ACC112 (cell line): Measurements from ENCODE around the gene IL15RA.
"Not testable (repeated sequence)": the region's sequence is repeated elsewhere in the genome, so short reads cannot be mapped to it uniquely, and the experiment has no call there.

ENCODE experiments used
- H2AFZ ChIP-seq: fragments of 200-600 bp; sonication (generic); one replicate; pipeline ENCODE4 v1.6.0; 2017; ENCODE audit warnings: antibody characterized with exemption, low read length; ENCODE audit not compliant: unreplicated experiment
- H3K27ac ChIP-seq: fragments of 200-600 bp; sonication (generic); 2 replicates; pipeline ENCODE4 v1.5.1; 2014; ENCODE audit warnings: low read depth, mild to moderate bottlenecking, antibody characterized with exemption, low read length, moderate library complexity
- H3K27me3 ChIP-seq: fragments of 200-600 bp; sonication (generic); 2 replicates; pipeline ENCODE4 v1.6.1; 2014; ENCODE audit warnings: mild to moderate bottlenecking, antibody characterized with exemption, low read length, moderate library complexity, mixed read lengths; ENCODE audit not compliant: insufficient read depth
- H3K36me3 ChIP-seq: fragments of 200-600 bp; sonication (generic); 2 replicates; pipeline ENCODE4 v1.6.1; 2016; ENCODE audit warnings: mild to moderate bottlenecking, antibody characterized with exemption, low read length, moderate library complexity, mixed read lengths; ENCODE audit not compliant: insufficient read depth
- H3K4me1 ChIP-seq: fragments of 200-600 bp; sonication (generic); one replicate; pipeline ENCODE4 v1.6.1; 2016; ENCODE audit warnings: low read length, mixed read lengths; ENCODE audit not compliant: insufficient read depth, unreplicated experiment, control insufficient read depth
- H3K4me3 ChIP-seq: fragments of 200-600 bp; sonication (generic); 2 replicates; pipeline ENCODE4 v1.5.1; 2014; ENCODE audit warnings: mild to moderate bottlenecking, low read depth, low read length
- H3K79me2 ChIP-seq: fragments of 200-600 bp; sonication (generic); one replicate; pipeline ENCODE4 v1.6.0; 2016; ENCODE audit warnings: low read length; ENCODE audit not compliant: control insufficient read depth, unreplicated experiment, insufficient read depth

IL15RA gene

GRCh38 chr10:5970066-5970465 is 7.3 kb downstream of the IL15RA start:
- Histone ChIP-seq H3K27me3 (no peaks in the 10 kb centered on the region), H3K36me3 (no peaks in the 10 kb centered on the region), H2AFZ (no peak overlapping the region), H3K79me2 (peaks cover 22% of the 10 kb centered on the region), H3K27ac (no peak overlapping the region), H3K4me1 (peaks cover 12% of the 10 kb centered on the region), H3K4me3 (no peak overlapping the region)

GRCh38 chr10:5968681-5969453 is 8.5 kb downstream of the IL15RA start:
- H3K27ac ChIP-seq: no peak overlapping the region
- no peaks in the 10 kb centered on the region for H3K27me3 ChIP-seq
- H3K36me3 ChIP-seq: no peaks in the 10 kb centered on the region
- peaks cover 12% of the 10 kb centered on the region for H3K4me1 ChIP-seq
- H2AFZ ChIP-seq: no peak overlapping the region
- no peak overlapping the region for H3K4me3 ChIP-seq
- peaks cover 19% of the 10 kb centered on the region for H3K79me2 ChIP-seq

GRCh38 chr10:5968037-5968680 is 9.2 kb downstream of the IL15RA start:
- peaks cover 19% of the 10 kb centered on the region for H3K79me2 ChIP-seq
- H3K4me3 ChIP-seq: no peak overlapping the region
- no peaks in the 10 kb centered on the region for H3K27me3 ChIP-seq
- H3K27ac ChIP-seq: no peak overlapping the region
- H2AFZ ChIP-seq: no peak overlapping the region
- H3K4me1 ChIP-seq: peaks cover 12% of the 10 kb centered on the region
- no peaks in the 10 kb centered on the region for H3K36me3 ChIP-seq

GRCh38 chr10:5965266-5965665 is 12.1 kb downstream of the IL15RA start:
- Histone ChIP-seq H3K36me3 (no peaks in the 10 kb centered on the region), H3K27ac (no peak overlapping the region), H3K27me3 (no peaks in the 10 kb centered on the region), H3K4me3 (no peak overlapping the region), H3K4me1 (no peaks in the 10 kb centered on the region), H2AFZ (no peak overlapping the region), H3K79me2 (peaks cover 4% of the 10 kb centered on the region)

- Histone ChIP-seq H3K36me3 (no peaks in the 10 kb centered on the region), H3K79me2 (no peaks in the 10 kb centered on the region), H3K27me3 (no peaks in the 10 kb centered on the region), H3K4me3 (no peak overlapping the region), H2AFZ (no peak overlapping the region), H3K27ac (no peak overlapping the region), H3K4me1 (no peaks in the 10 kb centered on the region)
Measured at GRCh38 chr10:5964736-5965135, 12.6 kb downstream of the IL15RA start.

- Histone ChIP-seq H3K36me3 (no peaks in the 10 kb centered on the region), H3K79me2 (no peaks in the 10 kb centered on the region), H3K27me3 (no peaks in the 10 kb centered on the region)
Measured at GRCh38 chr10:5963591-5963990, 13.8 kb downstream of the IL15RA start.

GRCh38 chr10:5963071-5963470 is 14.3 kb downstream of the IL15RA start:
- H3K4me3 ChIP-seq: no peak overlapping the region
- H3K27me3 ChIP-seq: no peaks in the 10 kb centered on the region
- H3K27ac ChIP-seq: no peak overlapping the region
- H2AFZ ChIP-seq: no peak overlapping the region
- no peaks in the 10 kb centered on the region for H3K79me2 ChIP-seq
- H3K36me3 ChIP-seq: no peaks in the 10 kb centered on the region
- peaks cover 7% of the 10 kb centered on the region for H3K4me1 ChIP-seq

More at GRCh38 chr10:5963591-5963990, 13.8 kb downstream of the IL15RA start:
- Histone ChIP-seq H3K27ac (no peak overlapping the region), H3K4me3 (no peak overlapping the region), H2AFZ (no peak overlapping the region), H3K4me1 (peaks cover 2% of the 10 kb centered on the region)

- not testable (repeated sequence) for H3K27me3 ChIP-seq, H3K4me3 ChIP-seq, H3K79me2 ChIP-seq, H2AFZ ChIP-seq, H3K27ac ChIP-seq, H3K4me1 ChIP-seq, H3K36me3 ChIP-seq
Measured at GRCh38 chr10:5962358-5962940, 14.9 kb downstream of the IL15RA start.

GRCh38 chr10:5961405-5962100 is 15.8 kb downstream of the IL15RA start:
- Histone ChIP-seq H3K4me3 (no peak overlapping the region), H3K79me2 (no peaks in the 10 kb centered on the region), H3K36me3 (no peaks in the 10 kb centered on the region), H3K4me1 (peaks cover 10% of the 10 kb centered on the region), H3K27me3 (no peaks in the 10 kb centered on the region), H3K27ac (no peak overlapping the region), H2AFZ (no peak overlapping the region)

- not testable (repeated sequence) for H3K79me2 ChIP-seq, H3K27me3 ChIP-seq, H3K4me1 ChIP-seq, H2AFZ ChIP-seq, H3K36me3 ChIP-seq, H3K4me3 ChIP-seq, H3K27ac ChIP-seq
Measured at GRCh38 chr10:5960973-5961275, 16.4 kb downstream of the IL15RA start.
